Measurements from ENCODE around the gene GNL2. TPM values are rescaled to one million over a fixed set of nuclear protein-coding genes. Genes with fewer than 3 reads are reported as not detected.

Gene GNL2
- total RNA-seq, 1 experiment from 2014 or later = 74.7 TPM

- Mint-ChIP-seq H3K4me1 (ENCODE audit: low read depth, unreplicated experiment) (no peaks in the 10 kb centered on the region), H3K27me3 (ENCODE audit: unreplicated experiment) (no peaks in the 10 kb centered on the region)
- BruUV-seq (replicated peaks) = no TSS peak
Observed at GRCh38 chr1:37634244-37634991, 38.7 kb upstream of the GNL2 start, which contains the start of gene RSPO1. Gene RSPO1, minus strand, starts transcription at chr1:37634892. Its CDS starts 5,231 bp downstream, at chr1:37629661.

GRCh38 chr1:37633938-37634243 lies 38.2 kb upstream of the GNL2 start:
- no TSS peak for BruUV-seq (replicated peaks)
- Mint-ChIP-seq H3K27me3 (ENCODE audit: unreplicated experiment) (no peaks in the 10 kb centered on the region), H3K9me3 (ENCODE audit: low read depth, unreplicated experiment) (no peaks in the 10 kb centered on the region), H3K36me3 (ENCODE audit: insufficient read depth, unreplicated experiment) (no peaks in the 10 kb centered on the region), H3K4me3 (ENCODE audit: low read depth, unreplicated experiment) (no peak overlapping the region), H3K27ac (ENCODE audit: unreplicated experiment) (no peak overlapping the region), H3K4me1 (ENCODE audit: low read depth, unreplicated experiment) (no peaks in the 10 kb centered on the region)
- intact Hi-C loops (cut with micrococcal nuclease; ENCODE audit: unreplicated experiment) = no loop called here
- no peak for TF ChIP-seq CTCF (IDR thresholded peaks at IDR 0.05; ENCODE audit: unreplicated experiment)
- DNase-seq = no peak
- CTCF ChIA-PET = no interaction called here

More at GRCh38 chr1:37634244-37634991, 38.7 kb upstream of the GNL2 start, which contains the start of gene RSPO1:
- no peak for TF ChIP-seq CTCF (IDR thresholded peaks at IDR 0.05; ENCODE audit: unreplicated experiment)
- CTCF ChIA-PET = interaction anchor here (0.8 kb wide), 1 partner anchor 9 kb away, joined by 4 read pairs; no protein-coding TSS in a partner anchor
- intact Hi-C loops (cut with micrococcal nuclease; ENCODE audit: unreplicated experiment) = no loop called here
- H3K27ac Mint-ChIP-seq (ENCODE audit: unreplicated experiment) = no peak within 1 kb of the TSS
- H3K4me3 Mint-ChIP-seq (ENCODE audit: low read depth, unreplicated experiment) = no peak within 1 kb of the TSS
- no peaks in the 10 kb centered on the region for H3K36me3 Mint-ChIP-seq (ENCODE audit: insufficient read depth, unreplicated experiment)
- H3K9me3 Mint-ChIP-seq (ENCODE audit: low read depth, unreplicated experiment) = no peaks in the 10 kb centered on the region
- peak; percentile 15 for DNase-seq

GRCh38 chr1:37633040-37633937 lies 37.6 kb upstream of the GNL2 start:
- Mint-ChIP-seq H3K27ac (ENCODE audit: unreplicated experiment) (no peak overlapping the region), H3K27me3 (ENCODE audit: unreplicated experiment) (no peaks in the 10 kb centered on the region), H3K9me3 (ENCODE audit: low read depth, unreplicated experiment) (no peaks in the 10 kb centered on the region), H3K36me3 (ENCODE audit: insufficient read depth, unreplicated experiment) (no peaks in the 10 kb centered on the region), H3K4me1 (ENCODE audit: low read depth, unreplicated experiment) (no peaks in the 10 kb centered on the region), H3K4me3 (ENCODE audit: low read depth, unreplicated experiment) (no peak overlapping the region)
- CTCF ChIA-PET = no interaction called here
- DNase-seq = no peak
- intact Hi-C loops (cut with micrococcal nuclease; ENCODE audit: unreplicated experiment) = no loop called here
- no peak for TF ChIP-seq CTCF (IDR thresholded peaks at IDR 0.05; ENCODE audit: unreplicated experiment)
- BruUV-seq (replicated peaks) = no TSS peak

GRCh38 chr1:37631036-37631435 lies 35.3 kb upstream of the GNL2 start:
- CTCF ChIA-PET = no interaction called here
- BruUV-seq (replicated peaks) = no TSS peak
- Mint-ChIP-seq H3K4me1 (ENCODE audit: low read depth, unreplicated experiment) (no peaks in the 10 kb centered on the region), H3K4me3 (ENCODE audit: low read depth, unreplicated experiment) (no peak overlapping the region), H3K36me3 (ENCODE audit: insufficient read depth, unreplicated experiment) (no peaks in the 10 kb centered on the region), H3K27me3 (ENCODE audit: unreplicated experiment) (no peaks in the 10 kb centered on the region), H3K9me3 (ENCODE audit: low read depth, unreplicated experiment) (no peaks in the 10 kb centered on the region), H3K27ac (ENCODE audit: unreplicated experiment) (no peak overlapping the region)
- DNase-seq = no peak
- no peak for TF ChIP-seq CTCF (IDR thresholded peaks at IDR 0.05; ENCODE audit: unreplicated experiment)
- intact Hi-C loops (cut with micrococcal nuclease; ENCODE audit: unreplicated experiment) = no loop called here
